Duodenal mucosa (tissue), 2 donors: ENCODE results near the gene LRRC9.
A peak's percentile ranks its signal among the peaks of the same experiment; 100 is the strongest.
"Not testable (repeated sequence)": the region's sequence is repeated elsewhere in the genome, so short reads cannot be mapped to it uniquely, and the experiment has no call there.

Source experiments
- H3K27ac ChIP-seq: one replicate; pipeline ENCODE4 v1.7.0; 2013; ENCODE audit warnings: low read depth, low read length
- H3K27me3 ChIP-seq, 2 donors: one replicate each; pipeline ENCODE4 v1.7.0; 2013; ENCODE audit warnings: low read length in 2 of 2, control low read depth in 1 of 2; ENCODE audit not compliant: insufficient read depth in 2 of 2, control insufficient read depth in 1 of 2
- H3K36me3 ChIP-seq, 2 donors: one replicate each; pipeline ENCODE4 v1.7.0; 2013; ENCODE audit warnings: low read length in 2 of 2, control low read depth in 1 of 2; ENCODE audit not compliant: insufficient read depth in 2 of 2, control insufficient read depth in 1 of 2
- H3K4me1 ChIP-seq, 2 donors: one replicate each; pipeline ENCODE4 v1.7.0; 2013; ENCODE audit warnings: low read length in 2 of 2, control low read depth in 1 of 2; ENCODE audit not compliant: insufficient read depth in 2 of 2, control insufficient read depth in 1 of 2
- H3K4me3 ChIP-seq, 2 donors: one replicate each; pipeline ENCODE4 v1.7.0; 2013; ENCODE audit warnings: low read length in 2 of 2, low read depth in 1 of 2
- H3K9ac ChIP-seq, 2 donors: one replicate each; pipeline ENCODE4 v1.7.0; 2013; ENCODE audit warnings: low read length in 2 of 2, low read depth in 1 of 2
- H3K9me3 ChIP-seq, 2 donors: one replicate each; pipeline ENCODE4 v1.7.0; 2013; ENCODE audit warnings: low read length in 2 of 2, control low read depth in 1 of 2; ENCODE audit not compliant: control insufficient read depth in 1 of 2

LRRC9 gene

DNA sequence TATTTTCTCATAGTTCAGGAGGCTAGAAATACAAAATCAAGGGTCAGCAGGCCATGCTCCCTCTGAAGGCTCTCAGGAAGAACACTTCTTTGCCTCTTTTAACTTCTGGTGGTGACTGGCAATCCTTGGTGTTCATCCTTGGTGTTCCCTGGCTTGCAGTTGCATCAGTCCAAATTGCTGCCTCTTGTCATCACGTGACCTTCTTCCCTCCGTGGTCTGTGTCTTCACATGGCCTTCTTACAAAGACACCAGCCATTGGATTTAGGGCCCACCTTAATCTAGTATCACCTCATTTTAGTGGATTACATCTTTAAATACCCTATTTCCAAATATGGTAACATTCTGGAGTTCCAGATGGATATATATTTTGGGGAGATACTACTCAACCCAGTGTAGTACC is 7.5 kb upstream of the LRRC9 start:
- no peaks in the 10 kb centered on the region for H3K27me3 ChIP-seq
- H3K9ac ChIP-seq: no peak overlapping the region
- H3K27ac ChIP-seq: no peak overlapping the region
- H3K4me1 ChIP-seq: no peaks in the 10 kb centered on the region
- H3K9me3 ChIP-seq: no peaks in the 10 kb centered on the region
- H3K36me3 ChIP-seq: no peaks in the 10 kb centered on the region
- no peak overlapping the region for H3K4me3 ChIP-seq

DNA sequence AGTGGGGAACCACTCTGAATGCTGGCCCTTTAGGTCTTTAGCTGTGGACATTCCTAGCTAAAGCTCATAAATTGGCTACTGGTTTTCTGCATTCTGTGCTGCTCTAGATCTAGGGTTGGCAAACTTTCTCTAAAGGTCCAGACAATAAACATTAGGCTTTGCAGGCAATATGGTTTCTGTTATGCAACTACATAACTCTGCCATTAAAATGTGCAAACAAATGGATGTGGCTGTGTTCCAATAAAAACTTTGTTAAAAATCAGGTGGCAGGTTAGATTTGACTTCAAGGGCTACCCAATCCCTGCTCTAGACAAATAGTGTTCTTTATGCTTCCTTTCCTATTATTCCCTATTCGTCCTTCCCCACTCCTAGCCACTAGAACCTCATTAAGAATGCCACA is 6.8 kb upstream of the LRRC9 start:
- H3K27me3 ChIP-seq: no peaks in the 10 kb centered on the region
- H3K4me1 ChIP-seq: no peaks in the 10 kb centered on the region
- no peaks in the 10 kb centered on the region for H3K9me3 ChIP-seq
- H3K9ac ChIP-seq: no peak overlapping the region
- no peak overlapping the region for H3K27ac ChIP-seq
- H3K4me3 ChIP-seq: no peak overlapping the region
- no peaks in the 10 kb centered on the region for H3K36me3 ChIP-seq

DNA sequence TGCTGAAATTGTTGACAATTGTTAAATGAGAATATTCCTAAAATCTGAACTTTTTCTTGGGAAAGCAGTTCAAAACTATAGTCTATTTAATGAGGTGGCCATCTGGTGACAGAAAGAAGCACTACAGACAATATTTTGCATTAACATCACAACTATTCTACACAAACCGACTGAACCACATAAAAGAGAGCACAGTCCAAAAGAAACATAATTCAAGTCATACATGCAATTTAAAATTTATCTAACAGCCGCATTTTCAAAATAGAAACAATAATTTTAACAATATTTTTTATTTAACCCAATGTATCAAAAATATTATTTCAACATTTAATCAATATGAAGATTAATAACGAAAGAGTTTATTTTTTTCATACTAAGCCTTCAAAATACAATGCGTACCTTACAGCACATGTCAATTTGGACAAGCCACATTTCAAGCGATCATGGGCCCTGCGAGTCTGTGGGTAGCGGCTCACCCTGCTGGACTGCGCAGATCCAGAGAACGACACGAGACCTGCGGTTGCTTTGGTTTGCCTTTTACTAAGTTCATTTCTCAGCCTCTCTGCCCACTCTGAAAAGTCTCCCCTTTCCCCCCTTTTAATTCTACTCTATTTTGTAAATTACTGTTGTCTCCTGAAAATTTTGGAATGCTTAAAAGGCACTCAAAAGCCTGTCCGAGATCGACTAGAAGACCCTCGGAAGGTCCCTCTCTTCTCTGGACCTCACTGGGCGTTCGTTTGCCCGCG is 947 bp upstream of the LRRC9 start:
- peaks cover 9 to 18% of the 10 kb centered on the region in 2 donors for H3K27me3 ChIP-seq
- H3K9ac ChIP-seq: no peak overlapping the region
- H3K9me3 ChIP-seq: no peaks in the 10 kb centered on the region
- no peak overlapping the region for H3K27ac ChIP-seq
- H3K4me3 ChIP-seq: peak overlapping the region; percentile 45 to 61
- H3K36me3 ChIP-seq: no peaks in the 10 kb centered on the region
- H3K4me1 ChIP-seq: peaks cover 5 to 9% of the 10 kb centered on the region in 2 donors

DNA sequence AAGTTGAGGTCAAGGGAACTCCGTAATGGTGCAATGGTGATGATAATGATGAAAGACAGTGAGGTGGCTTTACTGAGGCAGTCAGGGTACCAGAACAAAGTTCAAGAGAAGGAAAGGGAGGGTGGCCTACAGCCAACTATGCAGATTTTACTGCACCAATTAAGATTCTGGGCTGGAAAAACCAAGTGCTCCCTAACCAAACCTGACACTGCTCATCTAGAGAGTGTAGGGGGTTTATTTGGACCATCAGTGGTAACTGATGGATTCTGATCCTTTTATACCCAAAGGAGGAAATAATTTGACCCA is 387 bp downstream of the LRRC9 start:
- Histone ChIP-seq H3K4me1 (peaks cover 5 to 9% of the 10 kb centered on the region in 2 donors), H3K4me3 (no peak overlapping the region), H3K27ac (no peak overlapping the region), H3K27me3 (peaks cover 9 to 18% of the 10 kb centered on the region in 2 donors), H3K36me3 (no peaks in the 10 kb centered on the region), H3K9ac (no peak overlapping the region), H3K9me3 (no peaks in the 10 kb centered on the region)

DNA sequence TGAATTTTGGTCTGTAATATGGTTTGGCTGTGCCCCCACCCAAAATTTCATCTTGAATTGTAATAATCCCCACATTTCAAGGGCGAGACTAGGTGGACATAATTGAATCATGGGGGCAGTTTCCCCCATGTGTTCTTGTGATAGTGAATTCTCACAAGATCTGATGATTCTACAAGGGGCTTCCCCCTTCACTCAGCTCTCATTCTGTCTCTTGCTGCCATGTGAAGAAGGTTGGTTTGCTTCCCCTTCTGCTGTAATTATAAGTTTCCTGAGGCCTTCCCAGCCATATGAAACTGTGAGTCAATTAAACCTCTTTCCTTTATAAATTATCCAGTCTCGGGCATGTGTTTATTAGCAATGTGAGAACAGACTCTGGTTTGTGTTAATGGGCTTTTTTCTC is 5.9 kb downstream of the LRRC9 start:
- no peaks in the 10 kb centered on the region for H3K36me3 ChIP-seq
- H3K9ac ChIP-seq: no peak overlapping the region
- H3K4me1 ChIP-seq: no peaks in the 10 kb centered on the region
- peaks cover 0 to under 1% of the 10 kb centered on the region in 2 donors for H3K27me3 ChIP-seq
- no peaks in the 10 kb centered on the region for H3K9me3 ChIP-seq
- H3K27ac ChIP-seq: no peak overlapping the region
- no peak overlapping the region for H3K4me3 ChIP-seq

DNA sequence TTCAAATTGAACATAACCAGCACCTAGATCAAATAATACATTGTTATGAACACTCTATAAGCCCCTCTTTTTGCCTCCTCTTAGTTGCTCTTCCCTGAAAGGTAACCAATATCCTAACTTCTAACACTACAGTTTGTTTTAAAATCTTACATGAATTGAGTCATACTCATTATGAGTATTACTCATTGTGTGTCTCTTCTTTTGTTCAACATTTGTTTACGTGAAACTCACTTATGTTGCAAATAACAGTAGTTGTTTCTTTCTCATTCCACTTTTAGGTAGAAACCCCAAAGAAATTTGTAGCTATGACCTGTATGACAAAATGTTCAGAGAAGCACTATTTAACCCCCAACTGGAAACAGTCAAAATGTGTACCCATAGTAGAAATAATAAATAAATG is 6.6 kb downstream of the LRRC9 start:
- Histone ChIP-seq H3K36me3 (no peaks in the 10 kb centered on the region), H3K4me3 (no peak overlapping the region), H3K9ac (no peak overlapping the region), H3K9me3 (no peaks in the 10 kb centered on the region), H3K27ac (no peak overlapping the region), H3K27me3 (no peaks in the 10 kb centered on the region), H3K4me1 (no peaks in the 10 kb centered on the region)

DNA sequence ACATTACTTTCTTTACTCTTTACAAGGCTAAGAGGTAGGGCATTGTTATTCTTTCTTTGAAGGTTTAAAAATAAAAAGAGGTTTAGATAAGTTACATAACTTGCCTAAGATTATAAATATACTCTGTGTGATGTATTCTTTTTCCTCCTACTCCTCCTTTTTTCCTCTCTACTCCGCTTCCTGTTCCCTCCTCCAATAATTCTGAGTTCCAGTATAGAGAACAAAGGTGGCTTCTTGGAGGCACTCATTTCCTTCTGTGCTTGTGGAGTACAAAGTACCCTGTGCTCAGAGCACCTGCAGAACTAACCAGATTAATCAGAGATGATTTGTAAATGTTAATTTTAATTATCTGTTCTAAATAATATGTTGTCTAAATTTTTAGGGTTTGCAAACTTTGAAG is 11.3 kb downstream of the LRRC9 start:
- Histone ChIP-seq H3K27ac (no peak overlapping the region), H3K4me3 (no peak overlapping the region), H3K4me1 (no peaks in the 10 kb centered on the region), H3K9me3 (no peaks in the 10 kb centered on the region), H3K27me3 (no peaks in the 10 kb centered on the region), H3K36me3 (no peaks in the 10 kb centered on the region), H3K9ac (no peak overlapping the region)

DNA sequence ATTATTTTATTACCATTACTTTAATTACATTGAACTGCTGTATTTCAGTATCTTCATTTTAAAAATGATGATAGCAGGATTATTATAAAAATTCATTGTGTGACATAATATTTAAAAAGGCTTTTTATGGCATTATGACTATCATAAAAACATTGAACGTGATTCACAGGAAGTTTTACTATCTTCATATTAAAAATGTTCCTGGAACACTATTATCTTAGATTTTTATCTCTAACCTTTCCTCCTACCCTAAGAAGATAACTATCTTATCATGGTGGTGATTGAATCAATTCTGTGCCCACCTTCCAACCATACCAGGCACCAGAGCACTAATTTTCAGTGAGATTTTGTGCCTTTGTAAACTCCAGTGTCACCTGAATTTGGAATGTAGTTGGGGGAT is 16.2 kb downstream of the LRRC9 start:
- Histone ChIP-seq H3K36me3 (no peaks in the 10 kb centered on the region), H3K4me3 (no peak overlapping the region), H3K4me1 (no peaks in the 10 kb centered on the region), H3K9me3 (no peaks in the 10 kb centered on the region), H3K27me3 (no peaks in the 10 kb centered on the region), H3K27ac (no peak overlapping the region), H3K9ac (no peak overlapping the region)

DNA sequence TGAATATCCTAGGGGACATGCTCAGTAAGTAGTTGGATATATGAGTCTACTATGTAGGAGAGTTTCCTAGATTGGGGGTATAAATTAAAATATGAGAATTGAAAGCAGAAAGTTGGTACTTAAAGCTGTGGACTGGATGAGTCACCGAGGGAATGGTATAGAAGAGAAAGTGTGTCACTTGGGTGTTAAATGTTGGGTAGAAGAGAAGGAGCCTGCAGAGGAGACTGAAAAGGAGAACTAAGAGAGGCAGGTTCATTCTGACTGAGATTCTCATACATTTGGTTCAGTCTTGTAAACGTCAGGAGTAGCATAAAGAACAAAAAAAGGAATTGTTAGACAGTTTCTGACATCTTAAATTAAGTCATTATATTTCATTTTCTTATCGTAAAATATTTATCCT is 19.9 kb downstream of the LRRC9 start:
- Histone ChIP-seq H3K9me3 (no peaks in the 10 kb centered on the region), H3K4me3 (no peak overlapping the region), H3K4me1 (no peaks in the 10 kb centered on the region), H3K27me3 (no peaks in the 10 kb centered on the region), H3K36me3 (no peaks in the 10 kb centered on the region), H3K27ac (no peak overlapping the region), H3K9ac (no peak overlapping the region)

DNA sequence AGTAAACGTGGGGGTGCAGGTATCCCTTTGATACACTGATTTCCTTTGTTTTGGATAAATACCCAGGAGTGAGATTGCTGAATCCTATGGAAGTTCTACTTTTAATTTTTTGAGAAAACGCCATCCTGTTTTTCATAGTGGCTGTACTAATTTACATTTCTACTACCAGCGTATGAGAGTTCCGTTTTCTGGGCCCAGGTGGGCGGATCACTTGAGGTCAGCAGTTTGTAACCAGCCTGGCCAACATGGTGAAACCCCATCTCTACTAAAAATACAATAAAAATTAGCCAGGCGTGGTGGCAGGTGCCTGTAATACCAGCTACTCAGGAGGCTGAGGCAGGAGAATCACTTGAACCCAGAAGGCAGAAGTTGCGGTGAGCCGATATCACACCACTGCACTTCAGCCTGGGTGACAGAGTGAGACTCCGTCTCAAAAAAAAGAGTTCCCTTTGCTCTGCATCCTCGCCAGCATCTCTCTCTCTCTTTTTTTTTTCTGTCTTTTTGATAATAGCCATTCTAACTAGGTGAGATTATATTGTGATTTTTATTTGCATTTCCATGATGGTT is 22.4 kb downstream of the LRRC9 start:
- H3K4me1 ChIP-seq, H3K9me3 ChIP-seq, H3K36me3 ChIP-seq, H3K27me3 ChIP-seq, H3K4me3 ChIP-seq, H3K27ac ChIP-seq, H3K9ac ChIP-seq: not testable (repeated sequence)
